ENCODE results near the gene SAMD11. TPM values are rescaled to one million over a fixed set of nuclear protein-coding genes. Genes with fewer than 3 reads are reported as not detected.

The SAMD11 gene
- polyA plus RNA-seq, 4 donors = 44.0 to 107 (median 86.6) TPM

DNA sequence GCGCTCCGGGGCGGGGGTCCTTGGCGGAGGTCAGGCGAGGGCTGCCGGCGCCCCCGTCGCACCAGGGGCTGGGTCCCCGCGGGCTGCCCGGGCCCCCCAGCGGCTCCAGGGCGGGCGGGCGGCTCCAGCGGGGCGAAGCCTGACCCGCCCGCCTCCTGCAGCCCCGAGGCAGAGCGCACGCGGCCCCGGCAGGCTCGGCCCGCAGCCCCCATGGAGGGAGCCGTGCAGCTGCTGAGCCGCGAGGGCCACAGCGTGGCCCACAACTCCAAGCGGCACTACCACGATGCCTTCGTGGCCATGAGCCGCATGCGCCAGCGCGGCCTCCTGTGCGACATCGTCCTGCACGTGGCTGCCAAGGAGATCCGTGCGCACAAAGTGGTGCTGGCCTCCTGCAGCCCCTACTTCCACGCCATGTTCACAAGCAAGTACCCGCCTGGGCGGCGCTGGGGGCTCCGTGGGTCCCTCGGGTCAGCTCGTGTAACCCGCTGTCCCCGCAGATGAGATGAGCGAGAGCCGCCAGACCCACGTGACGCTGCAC lies 37.5 kb downstream of the SAMD11 start:
- DNase-seq (ENCODE audit: low read depth in 4 of 4, low spot score in 2 of 4) = no peak

DNA sequence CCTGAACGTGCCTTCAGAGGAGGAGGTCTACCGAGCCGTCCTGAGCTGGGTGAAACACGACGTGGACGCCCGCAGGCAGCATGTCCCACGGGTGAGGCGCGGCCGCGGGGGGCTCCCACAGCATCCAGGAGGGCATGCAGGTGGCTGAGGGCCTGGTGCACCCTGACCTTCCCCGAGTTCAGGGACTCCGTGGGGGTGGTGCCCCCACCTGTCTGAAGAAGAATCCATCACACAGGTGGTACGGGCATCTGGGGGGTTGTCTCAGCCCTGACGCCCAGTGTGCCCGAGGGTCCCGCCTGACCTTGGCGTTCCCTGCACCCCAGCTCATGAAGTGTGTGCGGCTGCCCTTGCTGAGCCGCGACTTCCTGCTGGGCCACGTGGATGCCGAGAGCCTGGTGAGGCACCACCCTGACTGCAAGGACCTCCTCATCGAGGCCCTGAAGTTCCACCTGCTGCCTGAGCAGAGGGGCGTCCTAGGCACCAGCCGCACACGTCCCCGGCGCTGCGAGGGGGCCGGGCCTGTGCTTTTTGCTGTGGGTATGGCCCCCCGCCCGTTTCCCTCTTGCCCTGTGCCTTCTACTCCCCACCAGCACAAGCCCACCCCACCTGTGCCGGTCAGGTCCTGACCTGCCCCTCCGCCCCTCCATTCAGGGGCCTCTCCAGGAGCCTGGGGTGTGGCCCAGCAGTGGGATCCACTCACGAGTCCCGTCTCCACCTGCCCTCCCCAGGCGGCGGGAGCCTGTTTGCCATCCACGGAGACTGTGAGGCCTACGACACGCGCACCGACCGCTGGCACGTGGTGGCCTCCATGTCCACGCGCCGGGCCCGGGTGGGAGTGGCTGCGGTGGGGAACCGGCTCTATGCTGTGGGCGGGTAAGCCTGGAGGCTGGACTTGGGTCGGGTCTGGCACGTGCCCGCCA lies 38.9 kb downstream of the SAMD11 start:
- DNase-seq (ENCODE audit: low read depth in 4 of 4, low spot score in 2 of 4) = no peak

DNA sequence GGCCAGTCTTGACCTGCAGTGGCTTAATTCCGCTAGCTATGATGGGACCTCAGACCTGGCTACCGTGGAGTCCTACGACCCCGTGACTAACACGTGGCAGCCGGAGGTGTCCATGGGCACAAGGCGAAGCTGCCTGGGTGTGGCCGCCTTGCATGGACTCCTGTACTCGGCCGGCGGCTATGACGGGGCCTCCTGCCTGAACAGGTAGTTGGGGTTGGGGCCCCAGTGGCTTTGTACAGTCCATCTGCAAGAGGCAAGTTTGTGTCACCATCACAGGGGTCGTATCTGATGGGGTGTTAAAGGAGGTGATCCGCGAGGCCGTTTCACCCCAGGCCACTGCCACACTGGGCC lies 39.6 kb downstream of the SAMD11 start:
- no peak for DNase-seq (ENCODE audit: low read depth in 4 of 4, low spot score in 2 of 4)

DNA sequence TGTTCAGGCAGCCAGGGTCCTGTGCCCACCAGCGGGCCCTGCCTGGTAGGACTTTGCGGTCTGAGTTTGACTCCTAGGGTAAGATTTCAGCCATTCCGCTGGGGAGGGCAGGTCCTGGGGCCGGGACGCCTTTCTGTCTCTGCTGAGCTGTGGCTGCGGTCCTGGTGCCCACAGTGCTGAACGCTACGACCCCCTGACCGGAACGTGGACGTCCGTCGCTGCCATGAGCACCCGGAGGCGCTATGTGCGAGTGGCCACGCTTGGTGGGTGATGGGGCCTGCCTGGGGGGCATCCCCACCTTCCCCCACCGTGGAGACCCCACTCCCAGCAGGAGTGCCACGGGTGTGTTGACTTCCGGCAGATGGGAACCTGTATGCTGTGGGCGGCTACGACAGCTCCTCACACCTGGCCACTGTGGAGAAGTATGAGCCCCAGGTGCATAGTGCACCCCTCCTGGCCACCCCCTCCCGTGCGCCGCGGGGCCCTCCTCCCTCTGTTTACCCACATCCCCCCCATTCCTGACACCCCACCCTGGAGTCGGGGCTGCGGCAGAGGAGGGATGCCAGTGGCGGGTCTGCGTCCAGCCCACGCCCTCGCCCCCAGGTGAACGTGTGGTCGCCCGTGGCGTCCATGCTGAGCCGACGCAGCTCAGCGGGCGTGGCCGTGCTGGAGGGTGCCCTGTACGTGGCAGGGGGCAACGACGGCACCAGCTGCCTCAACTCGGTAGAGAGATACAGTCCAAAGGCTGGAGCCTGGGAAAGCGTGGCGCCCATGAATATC lies 40.2 kb downstream of the SAMD11 start:
- DNase-seq (ENCODE audit: low read depth in 4 of 4, low spot score in 2 of 4) = no peak

DNA sequence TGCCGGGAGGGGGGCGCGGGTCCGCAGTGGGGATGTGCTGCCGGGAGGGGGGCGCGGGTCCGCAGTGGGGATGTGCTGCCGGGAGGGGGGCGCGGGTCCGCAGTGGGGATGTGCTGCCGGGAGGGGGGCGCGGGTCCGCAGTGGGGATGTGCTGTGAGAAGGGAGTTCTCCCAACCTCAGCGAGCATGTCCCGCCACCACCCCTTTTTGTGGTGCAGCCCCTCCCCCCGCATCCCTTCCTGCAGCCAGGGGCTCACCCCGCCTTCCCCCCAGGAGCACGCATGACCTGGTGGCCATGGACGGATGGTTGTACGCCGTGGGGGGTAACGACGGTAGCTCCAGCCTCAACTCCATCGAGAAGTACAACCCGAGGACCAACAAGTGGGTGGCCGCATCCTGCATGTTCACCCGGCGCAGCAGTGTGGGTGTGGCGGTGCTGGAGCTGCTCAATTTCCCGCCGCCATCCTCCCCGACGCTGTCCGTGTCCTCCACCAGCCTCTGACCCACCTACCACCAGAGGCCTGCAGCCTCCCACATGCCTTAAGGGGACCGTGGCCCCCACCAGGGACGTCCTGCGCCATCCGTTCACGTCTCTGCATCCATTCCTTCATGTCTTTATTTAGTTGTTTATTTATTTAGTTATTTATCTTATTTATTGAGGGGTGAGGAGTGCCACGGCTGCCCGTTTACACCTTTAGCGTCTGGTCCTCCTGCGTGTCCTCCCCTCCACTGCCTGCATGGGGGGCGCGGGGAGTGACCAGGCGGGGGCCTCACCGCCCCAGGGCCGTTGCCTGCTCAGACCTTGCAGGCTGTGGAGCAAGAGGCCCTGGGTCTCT lies 41.2 kb downstream of the SAMD11 start:
- DNase-seq (ENCODE audit: low read depth in 4 of 4, low spot score in 2 of 4) = no peak

DNA sequence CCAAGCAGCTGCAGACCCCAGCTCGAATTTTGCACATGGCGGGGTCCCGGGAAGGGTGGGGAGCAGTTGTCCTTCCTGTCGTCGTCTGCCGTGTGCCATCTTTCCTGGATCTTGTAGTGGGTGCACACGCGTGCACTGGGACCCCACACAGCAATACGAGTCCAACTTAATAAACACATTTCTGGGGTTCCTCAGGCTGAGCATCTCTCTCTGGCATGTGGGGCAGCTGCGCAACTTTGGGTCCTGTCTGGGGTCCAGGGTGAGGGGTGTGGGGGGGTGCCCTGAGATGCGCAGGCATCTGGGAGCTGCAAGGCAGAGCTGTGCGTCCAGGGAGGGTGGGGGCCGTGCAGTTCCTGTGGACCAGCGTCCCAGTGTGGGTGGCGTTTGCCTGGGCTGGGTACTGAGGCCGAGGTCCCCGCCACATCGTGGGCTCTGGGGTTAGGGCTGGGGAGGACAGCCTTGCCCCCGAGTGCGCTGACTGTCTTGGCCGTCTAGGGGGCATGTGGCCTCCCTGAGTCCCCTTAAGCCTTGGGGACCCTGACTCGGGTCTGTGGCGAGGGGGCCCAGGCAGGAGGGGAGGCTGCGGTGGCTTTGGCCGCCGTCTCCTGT lies 41.9 kb downstream of the SAMD11 start:
- no peak for DNase-seq (ENCODE audit: low read depth in 4 of 4, low spot score in 2 of 4)

DNA sequence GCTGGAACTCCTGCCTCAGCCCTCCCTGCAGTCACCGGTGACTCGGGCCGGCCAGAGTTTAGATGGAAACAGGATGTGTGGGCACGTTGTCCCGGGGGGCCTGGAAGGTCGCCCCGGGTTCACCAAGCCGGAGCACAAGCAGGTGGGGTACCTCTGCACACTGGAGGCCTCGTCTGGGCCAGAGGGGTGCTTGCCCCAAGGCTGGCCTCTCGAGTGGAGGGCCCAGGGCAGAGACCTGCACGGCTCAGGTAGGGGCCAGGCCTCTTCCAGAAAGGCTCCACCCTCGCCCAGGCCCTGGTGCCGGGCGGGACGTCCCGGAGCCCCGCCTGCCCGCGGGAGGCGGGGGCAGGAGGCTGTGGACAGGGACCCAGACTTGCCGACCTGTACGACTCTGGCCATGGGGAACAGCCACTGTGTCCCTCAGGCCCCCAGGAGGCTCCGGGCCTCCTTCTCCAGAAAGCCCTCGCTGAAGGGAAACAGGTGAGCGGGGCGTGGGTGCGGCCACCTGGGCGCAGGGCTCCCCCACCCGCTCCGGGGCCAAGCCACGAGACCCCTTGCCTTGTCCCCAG lies 42.5 kb downstream of the SAMD11 start, which contains the start of gene PLEKHN1:
Gene PLEKHN1, plus strand, starts transcription at position 348 of the 569 bp plus-strand sequence. Its CDS starts 50 bp downstream, at position 398.
- no peak for DNase-seq (ENCODE audit: low read depth in 4 of 4, low spot score in 2 of 4)

DNA sequence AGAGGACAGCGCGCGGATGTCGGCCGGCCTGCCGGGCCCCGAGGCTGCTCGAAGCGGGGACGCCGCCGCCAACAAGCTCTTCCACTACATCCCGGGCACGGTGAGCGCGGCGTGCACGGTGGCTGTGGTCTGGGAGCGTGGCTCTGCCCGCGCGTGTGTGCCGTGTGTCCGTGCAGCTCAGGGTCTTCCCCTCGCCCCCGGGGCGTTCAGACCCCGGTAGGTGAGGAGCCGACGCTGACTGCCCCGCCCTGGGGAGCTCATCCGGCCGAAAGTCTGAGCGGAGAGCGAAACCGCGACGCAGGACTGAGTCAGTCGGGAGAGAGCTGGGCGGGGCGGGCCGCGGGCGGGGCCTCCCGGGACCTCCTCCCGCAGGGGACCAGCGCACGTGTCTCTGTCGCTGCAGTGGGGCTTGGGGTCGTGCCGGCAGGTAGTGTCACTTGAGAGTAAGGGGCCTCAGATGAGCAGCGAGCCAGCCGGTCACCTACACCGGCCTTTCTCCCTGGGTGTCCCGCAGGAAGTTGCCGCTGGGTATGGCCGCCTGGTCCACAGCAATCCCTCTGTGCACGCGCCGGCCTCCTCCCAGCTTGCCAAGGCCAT lies 43.1 kb downstream of the SAMD11 start:
- no peak for DNase-seq (ENCODE audit: low read depth in 4 of 4, low spot score in 2 of 4)

DNA sequence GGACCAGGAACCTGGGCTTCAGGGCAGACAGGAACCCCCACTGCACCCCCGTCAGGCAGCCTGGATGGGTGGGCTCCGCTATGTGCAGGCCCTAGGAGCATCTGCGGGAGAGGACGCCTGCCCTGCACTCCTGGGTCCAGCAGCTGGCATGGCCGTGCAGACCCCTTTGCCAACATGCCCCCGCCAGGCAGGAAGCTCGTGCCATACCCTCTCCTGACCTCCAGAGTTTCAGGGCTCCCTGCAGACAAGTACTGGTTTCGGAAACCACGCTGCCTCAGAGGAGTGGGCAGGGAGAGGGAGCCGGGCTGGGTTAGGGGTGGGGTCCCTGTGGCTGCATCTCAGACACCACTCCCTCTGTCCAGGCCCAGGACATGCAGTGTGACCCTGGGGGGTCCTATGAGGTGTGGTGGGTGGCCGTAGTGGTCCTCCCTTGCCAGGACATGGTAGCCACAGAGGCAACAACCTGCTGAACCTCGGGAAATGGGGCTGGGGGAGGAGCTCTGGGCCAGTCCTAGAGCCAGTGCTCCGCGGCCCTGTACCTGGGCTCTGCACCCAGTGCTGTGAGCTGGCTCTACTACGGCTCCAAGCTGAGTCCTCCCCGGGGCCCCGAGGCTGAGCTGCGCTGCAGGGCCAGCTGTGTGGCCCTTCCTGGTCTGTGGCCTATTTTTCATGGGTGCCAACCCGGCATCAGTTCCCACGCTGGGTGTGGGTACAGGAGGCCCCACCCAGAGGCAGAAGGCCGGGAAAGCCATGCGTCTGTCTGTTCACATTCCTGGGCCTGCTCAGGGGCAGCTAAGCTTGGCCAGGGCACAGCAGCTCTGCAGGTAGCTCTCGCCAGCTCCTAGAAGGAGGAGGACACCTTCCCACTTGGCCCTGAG lies 44.0 kb downstream of the SAMD11 start:
- DNase-seq (ENCODE audit: low read depth in 4 of 4, low spot score in 2 of 4) = no peak

DNA sequence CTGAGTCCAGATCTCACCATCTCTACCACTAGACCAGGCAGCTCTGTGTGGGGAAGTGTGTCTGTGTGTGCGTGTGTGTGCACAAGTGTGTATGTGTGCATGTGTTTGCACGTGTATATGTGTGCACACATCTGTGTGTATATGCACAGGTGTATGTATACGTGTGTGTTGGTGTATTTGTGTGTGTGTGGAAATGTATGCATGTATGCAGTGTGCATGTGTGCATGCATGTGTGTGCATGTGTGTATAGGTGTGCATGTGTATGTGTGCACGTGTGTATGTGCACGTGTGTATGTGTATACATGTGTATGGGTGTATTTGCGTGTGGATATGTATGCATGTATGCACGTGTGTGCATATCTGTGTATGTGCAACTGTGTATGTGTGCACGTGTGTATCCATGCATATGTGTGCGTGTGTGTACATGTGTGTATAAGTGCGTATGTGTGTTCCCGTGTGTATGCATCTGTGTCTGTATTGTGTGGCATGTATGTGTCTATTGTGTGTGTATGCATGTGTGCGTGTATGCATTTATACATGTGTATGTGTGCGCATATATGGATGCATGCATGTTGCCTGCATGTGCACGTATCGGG lies 45.6 kb downstream of the SAMD11 start:
- DNase-seq (ENCODE audit: low read depth in 4 of 4, low spot score in 2 of 4) = no peak

DNA sequence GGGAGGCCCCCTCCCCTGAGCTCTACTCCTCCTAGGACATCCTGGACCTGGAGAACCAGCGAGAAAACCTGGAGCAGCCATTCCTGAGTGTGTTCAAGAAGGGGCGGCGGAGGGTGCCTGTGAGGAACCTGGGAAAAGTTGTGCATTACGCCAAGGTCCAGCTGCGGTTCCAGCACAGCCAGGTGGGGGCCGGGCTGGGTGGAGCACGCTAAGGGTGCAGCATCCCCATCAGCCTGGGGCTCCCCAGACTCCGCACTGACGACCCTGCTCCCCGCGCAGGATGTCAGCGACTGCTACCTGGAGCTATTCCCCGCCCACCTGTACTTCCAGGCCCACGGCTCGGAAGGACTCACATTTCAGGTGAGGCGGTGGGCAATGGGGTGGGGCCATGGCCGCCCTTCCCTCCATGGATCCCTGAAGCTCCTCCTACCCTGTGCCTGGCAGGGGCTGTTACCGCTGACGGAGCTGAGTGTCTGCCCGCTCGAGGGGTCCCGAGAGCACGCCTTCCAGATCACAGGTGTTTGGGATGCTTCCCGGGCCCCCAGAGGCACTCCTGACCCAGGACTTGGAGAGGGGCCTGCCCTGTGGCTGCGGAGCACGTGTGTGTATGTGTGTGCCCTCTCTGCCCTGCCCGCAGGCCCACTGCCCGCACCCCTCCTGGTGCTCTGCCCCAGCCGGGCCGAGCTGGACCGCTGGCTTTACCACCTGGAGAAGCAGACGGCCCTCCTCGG lies 46.7 kb downstream of the SAMD11 start:
- no peak for DNase-seq (ENCODE audit: low read depth in 4 of 4, low spot score in 2 of 4)

DNA sequence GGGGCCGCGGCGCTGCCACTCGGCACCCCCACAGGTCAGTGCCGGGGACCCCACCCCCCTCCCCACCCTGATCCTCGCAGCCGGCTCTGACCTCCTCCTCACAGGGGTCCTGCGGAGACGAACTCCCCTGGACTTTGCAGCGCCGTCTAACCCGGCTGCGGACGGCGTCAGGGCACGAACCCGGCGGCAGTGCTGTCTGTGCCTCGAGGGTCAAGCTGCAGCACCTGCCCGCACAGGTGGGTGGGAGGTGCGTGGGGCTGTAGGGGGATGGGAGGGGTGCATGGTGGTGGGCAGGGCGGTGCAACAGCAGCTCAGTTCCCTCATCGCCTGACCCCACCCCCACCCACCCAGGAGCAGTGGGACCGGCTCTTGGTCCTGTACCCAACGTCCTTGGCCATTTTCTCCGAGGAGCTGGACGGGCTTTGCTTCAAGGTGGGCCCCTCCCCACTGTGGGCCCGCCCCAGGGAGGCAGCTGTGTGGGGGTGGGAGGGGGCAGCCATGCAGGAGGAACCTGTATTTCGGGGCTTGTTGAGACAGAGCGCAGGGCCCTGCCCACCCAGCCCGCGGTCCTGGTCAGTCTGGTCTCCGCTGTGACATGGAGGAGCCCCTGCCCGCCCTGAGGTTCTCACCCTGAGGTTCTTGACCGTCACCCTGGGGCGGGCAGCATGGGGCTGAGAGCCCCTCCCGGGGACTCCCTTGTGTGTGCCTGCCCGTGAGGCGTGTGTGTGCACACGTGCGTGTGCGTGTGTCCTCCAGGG lies 47.4 kb downstream of the SAMD11 start:
- DNase-seq (ENCODE audit: low read depth in 4 of 4, low spot score in 2 of 4) = no peak

DNA sequence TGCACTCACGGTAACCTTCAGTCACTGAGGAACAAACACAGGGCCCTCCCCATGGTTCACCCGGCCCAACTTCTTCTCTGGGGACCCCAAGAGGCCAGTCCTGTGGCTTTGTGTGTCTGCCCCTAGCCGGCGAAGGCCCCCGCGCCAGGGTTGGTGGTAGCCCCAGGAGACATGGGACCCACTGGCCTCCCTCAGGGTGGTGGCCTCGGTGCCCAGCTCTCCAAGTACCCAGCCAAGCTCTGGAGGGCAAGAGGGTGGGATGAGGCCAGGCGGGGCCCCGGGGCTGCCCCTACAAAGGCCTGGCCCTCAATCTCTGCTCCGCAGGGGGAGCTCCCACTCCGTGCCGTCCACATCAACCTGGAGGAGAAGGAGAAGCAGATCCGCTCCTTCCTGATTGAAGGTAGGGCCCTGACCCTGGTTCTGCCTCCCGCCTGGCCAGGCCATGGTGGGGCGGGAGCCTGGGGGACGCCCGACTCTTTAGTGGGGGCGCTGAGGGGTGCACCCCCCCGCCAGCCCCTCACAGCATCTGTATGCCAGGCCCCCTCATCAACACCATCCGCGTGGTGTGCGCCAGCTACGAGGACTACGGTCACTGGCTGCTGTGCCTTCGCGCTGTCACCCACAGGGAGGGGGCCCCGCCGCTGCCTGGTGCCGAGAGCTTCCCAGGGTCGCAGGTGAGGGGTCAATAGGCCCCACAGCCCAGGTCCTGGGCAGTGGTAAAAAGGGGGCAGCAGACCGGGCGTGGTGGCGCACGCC lies 48.2 kb downstream of the SAMD11 start:
- DNase-seq (ENCODE audit: low read depth in 4 of 4, low spot score in 2 of 4) = no peak

DNA sequence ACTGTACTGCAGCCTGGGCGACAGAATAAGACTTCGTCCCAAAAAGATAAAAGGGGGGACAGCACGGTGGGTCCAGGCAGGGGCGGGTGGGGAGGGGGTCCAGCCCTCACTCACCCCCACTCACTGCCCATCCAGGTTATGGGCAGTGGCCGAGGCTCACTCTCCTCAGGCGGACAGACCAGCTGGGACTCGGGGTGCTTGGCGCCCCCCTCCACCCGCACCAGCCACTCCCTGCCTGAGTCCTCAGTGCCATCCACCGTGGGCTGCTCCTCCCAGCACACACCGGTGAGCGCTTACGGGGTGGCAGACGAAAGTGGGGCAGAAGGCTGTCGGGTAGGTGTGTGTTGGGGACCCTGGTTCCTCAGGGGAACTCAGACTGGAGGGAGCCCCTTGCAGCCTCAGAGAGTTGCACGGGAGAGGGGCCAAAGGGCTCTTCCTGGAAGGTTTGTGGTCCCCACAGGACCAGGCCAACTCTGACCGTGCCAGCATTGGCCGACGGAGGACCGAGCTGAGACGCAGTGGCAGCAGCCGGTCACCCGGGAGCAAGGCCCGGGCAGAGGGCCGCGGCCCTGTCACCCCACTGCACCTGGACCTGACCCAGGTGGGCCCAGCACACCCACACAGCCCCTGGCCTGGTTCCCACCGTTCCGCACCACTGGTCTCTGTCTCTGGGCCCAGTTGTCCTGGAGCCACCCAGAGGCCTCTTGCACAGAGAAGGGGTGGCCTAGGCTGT lies 49.2 kb downstream of the SAMD11 start:
- DNase-seq (ENCODE audit: low read depth in 4 of 4, low spot score in 2 of 4) = no peak

Measured in left renal cortex interstitium (tissue), 4 donors.